ENCODE data around the gene CAPN5. TPM values are rescaled to one million over a fixed set of nuclear protein-coding genes. Genes with fewer than 3 reads are reported as not detected.

CAPN5 gene
- total and polyA plus RNA-seq, 2 of the 13 experiments (the other 11 are each of a cell fraction or from before 2014, with no cell fraction given): 0.27 to 1.2 TPM

GRCh38 chr11:77102246-77103210 is 35.8 kb downstream of the CAPN5 start, which contains the start of gene OMP:
OMP (plus strand) TSS chr11:77102840; CDS start chr11:77102840, 0 bp downstream.
- FAIRE-seq (no peak), ATAC-seq (no peak), DNase-seq (ENCODE audit: low spot score) (no peak)
- no peak within 1 kb of the TSS for H3K9ac ChIP-seq (ENCODE audit: insufficient read depth, low read depth, low read length)
- no peak within 1 kb of the TSS for H3K4me3 ChIP-seq (replicated peaks in 1 of 3; ENCODE audit: insufficient read depth in 1 of 3, low read depth in 2 of 3, low read length in 3 of 3)
- no peak within 1 kb of the TSS for H3K27ac ChIP-seq (ENCODE audit: extremely low read length, insufficient read depth, low read length)
- H4K20me1 ChIP-seq (ENCODE audit: insufficient read depth, low read length): no peaks in the 10 kb centered on the region
- H3K9me3 ChIP-seq (ENCODE audit: low read length): no peaks in the 10 kb centered on the region
- no peak within 1 kb of the TSS for H3K4me2 ChIP-seq (ENCODE audit: low read depth, low read length)
- no peaks in the 10 kb centered on the region for H3K36me3 ChIP-seq (replicated peaks in 1 of 2; ENCODE audit: control insufficient read depth in 1 of 2, insufficient read depth in 2 of 2, low read length in 2 of 2)
- ChIA-PET CTCF (ENCODE audit: low intra/inter-chr PET ratio, low total read pairs) (interaction anchor here (1.8 to 2.7 kb wide), 2 partner anchors 55 to 183 kb away, joined by 6 to 18 read pairs; no protein-coding TSS in a partner anchor), POLR2A (no interaction called here)
- WGBS (ENCODE audit: low lambda C conversion rate): 74% methylated on average over 15 of the region's 37 CpGs
- no peak within 1 kb of the TSS for H2AFZ ChIP-seq (ENCODE audit: low read length)
- BruUV-seq (replicated peaks): no TSS peak
- TF ChIP-seq RFX5 (IDR thresholded peaks at IDR 0.05; ENCODE audit: low read depth, low read length) (no peak), IRF9 (CRISPR knock-in tag; IDR thresholded peaks at IDR 0.05; ENCODE audit: borderline replicate concordance) (no peak), SNAI1 (CRISPR knock-in tag; IDR thresholded peaks at IDR 0.05; ENCODE audit: borderline replicate concordance) (no peak), ZNF775 (CRISPR knock-in tag; IDR thresholded peaks at IDR 0.05; ENCODE audit: borderline replicate concordance) (peak; percentile 46; the same call in 1 of the 2 replicates), ZBTB33 (CRISPR knock-in tag; IDR thresholded peaks at IDR 0.05) (peak; percentile 60; the same call in 1 of the 2 replicates)
- peaks cover 18% of the 10 kb centered on the region for H3K4me1 ChIP-seq (ENCODE audit: insufficient read depth, low read length)
- H3K79me2 ChIP-seq (ENCODE audit: insufficient read depth, low read length): no peaks in the 10 kb centered on the region
- in situ Hi-C loops (cut with HindIII; ENCODE audit: extremely low pct_ligation_motif_present, low pct_unique_long_range_greater_than_20kb): no loop called here
- intact Hi-C loops (cut with micrococcal nuclease; ENCODE audit: unreplicated experiment): no loop called here
- peaks cover 1 to 4% of the 10 kb centered on the region in 2 experiments; a peak in 2 of 5 replicates for H3K27me3 ChIP-seq (ENCODE audit: control insufficient read depth in 1 of 2, insufficient read depth in 2 of 2, low read length in 2 of 2)

Measured in HepG2 (cell line).